Fibroblast of lung (primary cell): ENCODE data around the gene ATXN7L1. TPM values are rescaled to one million over a fixed set of nuclear protein-coding genes. Genes with fewer than 3 reads are reported as not detected.

Experiments
- DNase-seq, 2 donors: peaks; one replicate each; pipeline versions ENCODE4 v3.0.0 to v3.0.0-alpha.2; 2010; ENCODE audit warnings: low read depth in 2 of 2
- H2AFZ ChIP-seq: 2 replicates; pipeline ENCODE4 v1.5.1; 2012; ENCODE audit warnings: low read length, control low read depth, inconsistent platforms
- H3K27ac ChIP-seq: 2 replicates; pipeline ENCODE4 v1.5.1; 2011; ENCODE audit warnings: low read length, control low read depth; ENCODE audit not compliant: insufficient read depth
- H3K27me3 ChIP-seq: 2 replicates; pipeline ENCODE4 v1.5.1; 2011; ENCODE audit warnings: mild to moderate bottlenecking, low read length; ENCODE audit not compliant: control insufficient read depth, insufficient read depth
- H3K36me3 ChIP-seq: 2 replicates; pipeline ENCODE4 v1.5.1; 2011; ENCODE audit warnings: low read length; ENCODE audit not compliant: control insufficient read depth, insufficient read depth
- H3K4me1 ChIP-seq: 2 replicates; pipeline ENCODE4 v1.5.1; 2011; ENCODE audit warnings: low read length; ENCODE audit not compliant: control insufficient read depth, insufficient read depth; ENCODE audit errors: extremely low read depth
- H3K4me2 ChIP-seq: 2 replicates; pipeline ENCODE4 v1.5.1; 2011; ENCODE audit warnings: low read length, control low read depth; ENCODE audit not compliant: insufficient read depth; ENCODE audit errors: extremely low read depth
- H3K4me3 ChIP-seq, 4 experiments: fragments of 200-600 bp in 1 of 4; sonication (generic) in 1 of 4; replicated peaks in 1 of 4; 2 replicates each; pipeline ENCODE4 v1.5.1; 2011 to 2016; ENCODE audit warnings: low read length in 4 of 4, low read depth in 3 of 4, mild to moderate bottlenecking in 3 of 4, control low read depth in 2 of 4, inconsistent platforms in 1 of 4, mixed read lengths in 1 of 4; ENCODE audit not compliant: insufficient read depth in 1 of 4; ENCODE audit errors: control extremely low read depth in 1 of 4
- H3K79me2 ChIP-seq: 2 replicates; pipeline ENCODE4 v1.5.1; 2012; ENCODE audit warnings: mild to moderate bottlenecking, low read length, inconsistent platforms; ENCODE audit not compliant: control insufficient read depth, insufficient read depth
- H3K9ac ChIP-seq: 2 replicates; pipeline ENCODE4 v1.5.1; 2011; ENCODE audit warnings: mild to moderate bottlenecking, low read length, control low read depth; ENCODE audit not compliant: insufficient read depth
- H3K9me3 ChIP-seq: 2 replicates; pipeline ENCODE4 v1.5.1; 2012; ENCODE audit warnings: low read depth, low read length; ENCODE audit not compliant: control insufficient read depth, insufficient read depth
- H4K20me1 ChIP-seq: 2 replicates; pipeline ENCODE4 v1.5.1; 2011; ENCODE audit warnings: low read length; ENCODE audit not compliant: control insufficient read depth, insufficient read depth; ENCODE audit errors: extremely low read depth
- CTCF ChIP-seq, 2 donors: IDR thresholded peaks in 1 of 2; conservative IDR thresholded peaks in 1 of 2; 1 replicate in 1 of 2; 2 replicates in 1 of 2; pipeline ENCODE4 v1.5.1; 2011 to 2012; ENCODE audit warnings: low read length in 2 of 2, control low read depth in 1 of 2, inconsistent platforms in 1 of 2, low read depth in 1 of 2, mild to moderate bottlenecking in 1 of 2
- EZH2 ChIP-seq: IDR thresholded peaks from 2 replicates; pipeline ENCODE4 v1.5.1; 2012; ENCODE audit warnings: low read length, control low read depth, mild to moderate bottlenecking; ENCODE audit errors: missing control alignments
- polyA plus RNA-seq, 2 donors: library from polyadenylated mRNA; depleted of rRNA in 1 of 2; stranded (reverse) in 1 of 2; unstranded in 1 of 2; fragments of >200 nt; gene quantifications; 2 replicates each; pipeline ENCODE4 v1.2.1, GENCODE V29; 2011 to 2012; ENCODE audit warnings: missing spikeins in 1 of 2
- total RNA-seq: library from RNA; depleted of rRNA; stranded (reverse); fragments of >200 nt; gene quantifications from 2 replicates; pipeline ENCODE4 v1.2.1, GENCODE V29; 2014

Gene ATXN7L1
- total and polyA plus RNA-seq, 2 donors (not counting 1 experiment from before 2014, with no cell fraction given): 5.1 to 9.4 TPM

GRCh38 chr7:105675934-105676371, 200.4 kb downstream of the ATXN7L1 start:
- Histone ChIP-seq H4K20me1 (no peaks in the 10 kb centered on the region), H3K27me3 (no peaks in the 10 kb centered on the region), H3K27ac (no peak overlapping the region), H3K36me3 (no peaks in the 10 kb centered on the region), H3K9me3 (no peaks in the 10 kb centered on the region), H3K4me3 (no peak overlapping the region), H2AFZ (no peak overlapping the region), H3K79me2 (no peaks in the 10 kb centered on the region), H3K4me2 (no peak overlapping the region), H3K4me1 (peaks cover 6% of the 10 kb centered on the region), H3K9ac (no peak overlapping the region)
- TF ChIP-seq CTCF (conservative IDR thresholded peaks at IDR 0.05 in 1 of 2, IDR thresholded peaks at IDR 0.05 in 1 of 2; ENCODE audit: low read depth in 1 of 2, low read length in 2 of 2): no peak
- no peak for TF ChIP-seq EZH2
- DNase-seq: no peak

- H3K27ac ChIP-seq: no peak overlapping the region
- H3K9me3 ChIP-seq: no peaks in the 10 kb centered on the region
- peaks cover 5% of the 10 kb centered on the region for H3K4me1 ChIP-seq
- no peak overlapping the region for H3K4me2 ChIP-seq
- DNase-seq: no peak
- H4K20me1 ChIP-seq: no peaks in the 10 kb centered on the region
- no peaks in the 10 kb centered on the region for H3K36me3 ChIP-seq
- no peak overlapping the region for H2AFZ ChIP-seq
- no peak overlapping the region for H3K9ac ChIP-seq
- H3K4me3 ChIP-seq: no peak overlapping the region
- TF ChIP-seq EZH2 (no peak), CTCF (conservative IDR thresholded peaks at IDR 0.05 in 1 of 2, IDR thresholded peaks at IDR 0.05 in 1 of 2; ENCODE audit: low read depth in 1 of 2, low read length in 2 of 2) (no peak)
- no peaks in the 10 kb centered on the region for H3K27me3 ChIP-seq
- H3K79me2 ChIP-seq: no peaks in the 10 kb centered on the region
Observed at GRCh38 chr7:105674200-105674920, 202.0 kb downstream of the ATXN7L1 start.

GRCh38 chr7:105673367-105674084, 202.9 kb downstream of the ATXN7L1 start:
- Histone ChIP-seq H3K9me3 (no peaks in the 10 kb centered on the region), H3K79me2 (no peaks in the 10 kb centered on the region), H3K4me2 (no peak overlapping the region), H3K27me3 (no peaks in the 10 kb centered on the region), H3K36me3 (no peaks in the 10 kb centered on the region), H4K20me1 (no peaks in the 10 kb centered on the region), H2AFZ (no peak overlapping the region), H3K4me1 (peaks cover 2% of the 10 kb centered on the region), H3K4me3 (no peak overlapping the region), H3K27ac (no peak overlapping the region), H3K9ac (no peak overlapping the region)
- TF ChIP-seq EZH2 (no peak), CTCF (conservative IDR thresholded peaks at IDR 0.05 in 1 of 2, IDR thresholded peaks at IDR 0.05 in 1 of 2; ENCODE audit: low read depth in 1 of 2, low read length in 2 of 2) (no peak)
- DNase-seq: peak in 1 of 2 donors; percentile 13
